ENCODE results near the gene RNF215. TPM values are rescaled to one million over a fixed set of nuclear protein-coding genes. Genes with fewer than 3 reads are reported as not detected.

RNF215 gene
- total and polyA plus RNA-seq, 2 of the 13 experiments (the other 11 are each of a cell fraction or from before 2014, with no cell fraction given), result 5.3 to 6.1 TPM

GRCh38 chr22:30382340-30382739, 4.9 kb downstream of the RNF215 start:
- no peaks in the 10 kb centered on the region for H3K27me3 ChIP-seq (ENCODE audit: control insufficient read depth in 1 of 2, insufficient read depth in 2 of 2, low read length in 2 of 2)
- no peak overlapping the region for H3K27ac ChIP-seq (ENCODE audit: extremely low read length, insufficient read depth, low read length)
- no TSS peak for BruUV-seq (replicated peaks)
- ChIA-PET POLR2A (no interaction called here), CTCF (ENCODE audit: low intra/inter-chr PET ratio, low total read pairs) (no interaction called here)
- 96% methylated on average over 3 of the region's 5 CpGs for WGBS (ENCODE audit: low lambda C conversion rate)
- peaks cover 9% of the 10 kb centered on the region for H3K4me1 ChIP-seq (ENCODE audit: insufficient read depth, low read length)
- H4K20me1 ChIP-seq (ENCODE audit: insufficient read depth, low read length), result no peaks in the 10 kb centered on the region
- DNase-seq (ENCODE audit: low spot score) (no peak), FAIRE-seq (no peak), ATAC-seq (no peak)
- H3K9ac ChIP-seq (ENCODE audit: insufficient read depth, low read depth, low read length), result no peak overlapping the region
- H3K36me3 ChIP-seq (replicated peaks in 1 of 2; ENCODE audit: control insufficient read depth in 1 of 2, insufficient read depth in 2 of 2, low read length in 2 of 2), result no peaks in the 10 kb centered on the region; a peak in 1 of 5 replicates
- no peaks in the 10 kb centered on the region for H3K79me2 ChIP-seq (ENCODE audit: insufficient read depth, low read length)
- intact Hi-C loops (cut with micrococcal nuclease; ENCODE audit: unreplicated experiment) (no loop called here), in situ Hi-C loops (cut with HindIII; ENCODE audit: extremely low pct_ligation_motif_present, low pct_unique_long_range_greater_than_20kb) (loop anchor here (25.0 kb wide), 1 partner anchor 270 kb away; no protein-coding TSS in a partner anchor)
- no peak overlapping the region for H2AFZ ChIP-seq (ENCODE audit: low read length)
- TF ChIP-seq, protein P1, sequence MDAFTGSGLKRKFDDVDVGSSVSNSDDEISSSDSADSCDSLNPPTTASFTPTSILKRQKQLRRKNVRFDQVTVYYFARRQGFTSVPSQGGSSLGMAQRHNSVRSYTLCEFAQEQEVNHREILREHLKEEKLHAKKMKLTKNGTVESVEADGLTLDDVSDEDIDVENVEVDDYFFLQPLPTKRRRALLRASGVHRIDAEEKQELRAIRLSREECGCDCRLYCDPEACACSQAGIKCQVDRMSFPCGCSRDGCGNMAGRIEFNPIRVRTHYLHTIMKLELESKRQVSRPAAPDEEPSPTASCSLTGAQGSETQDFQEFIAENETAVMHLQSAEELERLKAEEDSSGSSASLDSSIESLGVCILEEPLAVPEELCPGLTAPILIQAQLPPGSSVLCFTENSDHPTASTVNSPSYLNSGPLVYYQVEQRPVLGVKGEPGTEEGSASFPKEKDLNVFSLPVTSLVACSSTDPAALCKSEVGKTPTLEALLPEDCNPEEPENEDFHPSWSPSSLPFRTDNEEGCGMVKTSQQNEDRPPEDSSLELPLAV (CRISPR knock-in tag; conservative IDR thresholded peaks at IDR 0.05; ENCODE audit: low read depth), result no peak
- TF ChIP-seq KLF6 (CRISPR knock-in tag; IDR thresholded peaks at IDR 0.05) (no peak), ZNF432 (CRISPR knock-in tag; IDR thresholded peaks at IDR 0.05; ENCODE audit: borderline replicate concordance) (no peak)
- TF ChIP-seq, protein P2, sequence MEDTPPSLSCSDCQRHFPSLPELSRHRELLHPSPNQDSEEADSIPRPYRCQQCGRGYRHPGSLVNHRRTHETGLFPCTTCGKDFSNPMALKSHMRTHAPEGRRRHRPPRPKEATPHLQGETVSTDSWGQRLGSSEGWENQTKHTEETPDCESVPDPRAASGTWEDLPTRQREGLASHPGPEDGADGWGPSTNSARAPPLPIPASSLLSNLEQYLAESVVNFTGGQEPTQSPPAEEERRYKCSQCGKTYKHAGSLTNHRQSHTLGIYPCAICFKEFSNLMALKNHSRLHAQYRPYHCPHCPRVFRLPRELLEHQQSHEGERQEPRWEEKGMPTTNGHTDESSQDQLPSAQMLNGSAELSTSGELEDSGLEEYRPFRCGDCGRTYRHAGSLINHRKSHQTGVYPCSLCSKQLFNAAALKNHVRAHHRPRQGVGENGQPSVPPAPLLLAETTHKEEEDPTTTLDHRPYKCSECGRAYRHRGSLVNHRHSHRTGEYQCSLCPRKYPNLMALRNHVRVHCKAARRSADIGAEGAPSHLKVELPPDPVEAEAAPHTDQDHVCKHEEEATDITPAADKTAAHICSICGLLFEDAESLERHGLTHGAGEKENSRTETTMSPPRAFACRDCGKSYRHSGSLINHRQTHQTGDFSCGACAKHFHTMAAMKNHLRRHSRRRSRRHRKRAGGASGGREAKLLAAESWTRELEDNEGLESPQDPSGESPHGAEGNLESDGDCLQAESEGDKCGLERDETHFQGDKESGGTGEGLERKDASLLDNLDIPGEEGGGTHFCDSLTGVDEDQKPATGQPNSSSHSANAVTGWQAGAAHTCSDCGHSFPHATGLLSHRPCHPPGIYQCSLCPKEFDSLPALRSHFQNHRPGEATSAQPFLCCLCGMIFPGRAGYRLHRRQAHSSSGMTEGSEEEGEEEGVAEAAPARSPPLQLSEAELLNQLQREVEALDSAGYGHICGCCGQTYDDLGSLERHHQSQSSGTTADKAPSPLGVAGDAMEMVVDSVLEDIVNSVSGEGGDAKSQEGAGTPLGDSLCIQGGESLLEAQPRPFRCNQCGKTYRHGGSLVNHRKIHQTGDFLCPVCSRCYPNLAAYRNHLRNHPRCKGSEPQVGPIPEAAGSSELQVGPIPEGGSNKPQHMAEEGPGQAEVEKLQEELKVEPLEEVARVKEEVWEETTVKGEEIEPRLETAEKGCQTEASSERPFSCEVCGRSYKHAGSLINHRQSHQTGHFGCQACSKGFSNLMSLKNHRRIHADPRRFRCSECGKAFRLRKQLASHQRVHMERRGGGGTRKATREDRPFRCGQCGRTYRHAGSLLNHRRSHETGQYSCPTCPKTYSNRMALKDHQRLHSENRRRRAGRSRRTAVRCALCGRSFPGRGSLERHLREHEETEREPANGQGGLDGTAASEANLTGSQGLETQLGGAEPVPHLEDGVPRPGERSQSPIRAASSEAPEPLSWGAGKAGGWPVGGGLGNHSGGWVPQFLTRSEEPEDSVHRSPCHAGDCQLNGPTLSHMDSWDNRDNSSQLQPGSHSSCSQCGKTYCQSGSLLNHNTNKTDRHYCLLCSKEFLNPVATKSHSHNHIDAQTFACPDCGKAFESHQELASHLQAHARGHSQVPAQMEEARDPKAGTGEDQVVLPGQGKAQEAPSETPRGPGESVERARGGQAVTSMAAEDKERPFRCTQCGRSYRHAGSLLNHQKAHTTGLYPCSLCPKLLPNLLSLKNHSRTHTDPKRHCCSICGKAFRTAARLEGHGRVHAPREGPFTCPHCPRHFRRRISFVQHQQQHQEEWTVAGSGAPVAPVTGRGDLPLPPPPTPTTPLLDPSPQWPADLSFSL (CRISPR knock-in tag; IDR thresholded peaks at IDR 0.05), result no peak
- no peak overlapping the region for H3K4me2 ChIP-seq (ENCODE audit: low read depth, low read length)
- H3K4me3 ChIP-seq (replicated peaks in 1 of 3; ENCODE audit: insufficient read depth in 1 of 3, low read depth in 2 of 3, low read length in 3 of 3), result no peak overlapping the region
- no peaks in the 10 kb centered on the region for H3K9me3 ChIP-seq (ENCODE audit: low read length)
